BJ (cell line): Measurements from ENCODE around the gene TAF1. TPM values are rescaled to one million over a fixed set of nuclear protein-coding genes. Genes with fewer than 3 reads are reported as not detected.
A peak's percentile ranks its signal among the peaks of the same experiment; 100 is the strongest.
"Not testable (repeated sequence)": the region's sequence is repeated elsewhere in the genome, so short reads cannot be mapped to it uniquely, and the experiment has no call there.

ENCODE experiments used
- CTCF ChIA-PET: fragments of 350-600 bp; formaldehyde crosslinking; extraction: SDS; loops from one replicate; lab custom pipeline; 2021; ENCODE audit warnings: antibody characterized with exemption, inconsistent platforms; lab: Yijun Ruan, JAX
- POLR2A ChIA-PET: fragments of 300-600 bp; sonication (Branson Sonifier 250); formaldehyde crosslinking; extraction: SDS; loops from one replicate; lab custom pipeline; 2021; ENCODE audit warnings: antibody characterized with exemption; lab: Charles Lee
- DNase-seq: peaks from one replicate; pipeline ENCODE4 v3.0.0-alpha.2; 2011; ENCODE audit warnings: low read depth
- H3K27me3 ChIP-seq: 2 replicates; pipeline ENCODE4 v1.6.0; 2011; ENCODE audit warnings: low read length; ENCODE audit not compliant: control insufficient read depth, insufficient read depth
- H3K36me3 ChIP-seq: 2 replicates; pipeline ENCODE4 v1.5.1; 2011; ENCODE audit warnings: low read length; ENCODE audit not compliant: control insufficient read depth, insufficient read depth
- H3K4me3 ChIP-seq: 2 replicates; pipeline ENCODE4 v1.5.1; 2011; ENCODE audit warnings: low read depth, mild to moderate bottlenecking, control low read depth, low read length
- polyA plus RNA-seq: library from polyadenylated mRNA; depleted of rRNA; stranded (reverse); fragments of >200 nt; gene quantifications from 2 replicates; pipeline ENCODE4 v1.2.3, GENCODE V29; 2011
- TF ChIP-seq, protein P1 (sequence below): IDR thresholded peaks from 2 replicates; pipeline ENCODE4 v1.5.1; 2011; ENCODE audit warnings: low read depth, mild to moderate bottlenecking, control low read depth, inconsistent platforms, low read length, moderate library complexity; ENCODE audit not compliant: insufficient read depth

Gene TAF1
- polyA plus RNA-seq, 1 experiment: 11.1 TPM

DNA sequence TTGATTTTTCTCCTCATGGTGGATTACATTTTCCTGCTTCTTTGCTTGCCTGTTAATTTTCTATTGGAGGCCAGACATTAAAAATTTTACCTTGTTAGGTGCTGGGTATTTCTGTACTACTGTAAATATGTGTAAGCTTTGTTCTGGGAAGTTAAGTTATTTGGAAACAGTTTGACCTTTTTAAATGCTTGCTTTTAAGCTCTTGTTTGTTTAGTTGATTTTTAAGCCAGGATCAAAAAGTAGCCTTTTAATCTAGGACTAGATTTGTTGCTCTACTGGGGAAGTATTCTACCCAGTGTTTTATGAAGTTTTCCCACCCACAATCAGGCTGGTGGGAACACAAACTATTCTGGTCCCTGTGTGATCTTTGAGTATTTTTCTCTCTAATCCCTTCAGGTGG lies 121.7 kb downstream of the TAF1 start:
- POLR2A ChIA-PET: no interaction called here
- TF ChIP-seq, protein P1, sequence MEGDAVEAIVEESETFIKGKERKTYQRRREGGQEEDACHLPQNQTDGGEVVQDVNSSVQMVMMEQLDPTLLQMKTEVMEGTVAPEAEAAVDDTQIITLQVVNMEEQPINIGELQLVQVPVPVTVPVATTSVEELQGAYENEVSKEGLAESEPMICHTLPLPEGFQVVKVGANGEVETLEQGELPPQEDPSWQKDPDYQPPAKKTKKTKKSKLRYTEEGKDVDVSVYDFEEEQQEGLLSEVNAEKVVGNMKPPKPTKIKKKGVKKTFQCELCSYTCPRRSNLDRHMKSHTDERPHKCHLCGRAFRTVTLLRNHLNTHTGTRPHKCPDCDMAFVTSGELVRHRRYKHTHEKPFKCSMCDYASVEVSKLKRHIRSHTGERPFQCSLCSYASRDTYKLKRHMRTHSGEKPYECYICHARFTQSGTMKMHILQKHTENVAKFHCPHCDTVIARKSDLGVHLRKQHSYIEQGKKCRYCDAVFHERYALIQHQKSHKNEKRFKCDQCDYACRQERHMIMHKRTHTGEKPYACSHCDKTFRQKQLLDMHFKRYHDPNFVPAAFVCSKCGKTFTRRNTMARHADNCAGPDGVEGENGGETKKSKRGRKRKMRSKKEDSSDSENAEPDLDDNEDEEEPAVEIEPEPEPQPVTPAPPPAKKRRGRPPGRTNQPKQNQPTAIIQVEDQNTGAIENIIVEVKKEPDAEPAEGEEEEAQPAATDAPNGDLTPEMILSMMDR: no peak
- Histone ChIP-seq H3K27me3 (no peaks in the 10 kb centered on the region), H3K4me3 (no peak overlapping the region), H3K36me3 (no peaks in the 10 kb centered on the region)
- no peak for DNase-seq
- CTCF ChIA-PET: no interaction called here

GRCh38 chrX:71489540-71489939 lies 123.4 kb downstream of the TAF1 start:
- no peaks in the 10 kb centered on the region for H3K36me3 ChIP-seq
- DNase-seq: no peak
- CTCF ChIA-PET: interaction anchor here (0.6 kb wide), 1 partner anchor 16 kb away, joined by 3 read pairs; no protein-coding TSS in a partner anchor
- no peak overlapping the region for H3K4me3 ChIP-seq
- TF ChIP-seq, protein P1: no peak
- H3K27me3 ChIP-seq: no peaks in the 10 kb centered on the region
- POLR2A ChIA-PET: interaction anchor here (0.6 kb wide), 1 partner anchor 10 kb away, joined by 3 read pairs; no protein-coding TSS in a partner anchor

GRCh38 chrX:71492231-71493065 lies 126.3 kb downstream of the TAF1 start:
- no peak for DNase-seq
- ChIA-PET CTCF (interaction anchor here (0.6 kb wide), 1 partner anchor 139 kb away, joined by 4 read pairs; no protein-coding TSS in a partner anchor), POLR2A (no interaction called here)
- Histone ChIP-seq H3K36me3 (no peaks in the 10 kb centered on the region), H3K4me3 (peak overlapping the region; percentile 53), H3K27me3 (no peaks in the 10 kb centered on the region)
- TF ChIP-seq, protein P1: no peak

- Histone ChIP-seq H3K4me3 (peak overlapping the region; percentile 53), H3K36me3 (no peaks in the 10 kb centered on the region), H3K27me3 (no peaks in the 10 kb centered on the region)
- TF ChIP-seq, protein P1: no peak
- POLR2A ChIA-PET: no interaction called here
- CTCF ChIA-PET: interaction anchor here (0.6 kb wide), 1 partner anchor 138 kb away, joined by 4 read pairs; no protein-coding TSS in a partner anchor
- DNase-seq: no peak
Observed at GRCh38 chrX:71493111-71493613, 127.0 kb downstream of the TAF1 start.

- POLR2A ChIA-PET, DNase-seq, H3K27me3 ChIP-seq, H3K36me3 ChIP-seq, CTCF ChIA-PET, H3K4me3 ChIP-seq: not testable (repeated sequence)
Observed at GRCh38 chrX:71495979-71496378, 129.8 kb downstream of the TAF1 start.
